HG02763 (cell line): Measurements from ENCODE around the gene PARP15.
"Not testable (repeated sequence)": the region's sequence is repeated elsewhere in the genome, so short reads cannot be mapped to it uniquely, and the experiment has no call there.

Experiments used
- ATAC-seq: cut with Tn5 transposase; IDR thresholded peaks from one replicate; pipeline ENCODE4 v1.9.1; 2021; ENCODE audit warnings: mild to moderate bottlenecking, moderate library complexity; ENCODE audit not compliant: unreplicated experiment

PARP15 gene

GRCh38 chr3:122577409-122578031 lies at the start of gene PARP15:
Gene PARP15, plus strand, starts transcription at chr3:122577650. Its CDS starts 18 bp downstream, at chr3:122577668.
- ATAC-seq, result no peak

GRCh38 chr3:122530164-122530563 lies 47.3 kb upstream of the PARP15 start:
- ATAC-seq, result no peak

- ATAC-seq, result no peak
Observed at GRCh38 chr3:122533480-122533879, 44.0 kb upstream of the PARP15 start.

GRCh38 chr3:122533931-122534334 lies 43.5 kb upstream of the PARP15 start:
- peak; percentile 93 for ATAC-seq

GRCh38 chr3:122535964-122536631 lies 41.4 kb upstream of the PARP15 start:
- no peak for ATAC-seq

GRCh38 chr3:122536632-122537001 lies 40.8 kb upstream of the PARP15 start:
- no peak for ATAC-seq

GRCh38 chr3:122538956-122539490 lies 38.4 kb upstream of the PARP15 start:
- ATAC-seq, result no peak

GRCh38 chr3:122546151-122546550 lies 31.3 kb upstream of the PARP15 start:
- no peak for ATAC-seq

- ATAC-seq, result no peak
Observed at GRCh38 chr3:122548076-122548475, 29.4 kb upstream of the PARP15 start.

- no peak for ATAC-seq
Observed at GRCh38 chr3:122548619-122549018, 28.8 kb upstream of the PARP15 start.

GRCh38 chr3:122553171-122553570 lies 24.3 kb upstream of the PARP15 start:
- no peak for ATAC-seq

- no peak for ATAC-seq
Observed at GRCh38 chr3:122555275-122556071, 22.0 kb upstream of the PARP15 start.

- ATAC-seq, result no peak
Observed at GRCh38 chr3:122557356-122557755, 20.1 kb upstream of the PARP15 start.

- no peak for ATAC-seq
Observed at GRCh38 chr3:122558605-122559004, 18.8 kb upstream of the PARP15 start.

GRCh38 chr3:122559906-122560305 lies 17.5 kb upstream of the PARP15 start:
- ATAC-seq, result no peak

- ATAC-seq, result no peak
Observed at GRCh38 chr3:122560680-122561079, 16.8 kb upstream of the PARP15 start.

- ATAC-seq, result no peak
Observed at GRCh38 chr3:122562923-122563716, 14.3 kb upstream of the PARP15 start.

GRCh38 chr3:122563717-122564025 lies 13.8 kb upstream of the PARP15 start:
- ATAC-seq, result no peak

GRCh38 chr3:122564155-122564912 lies 13.1 kb upstream of the PARP15 start, which contains the start of the genes DTX3L and PARP9:
Gene DTX3L, plus strand, starts transcription at chr3:122564338. Its CDS starts 89 bp downstream, at chr3:122564427.
Gene PARP9, minus strand, starts transcription at chr3:122564300. Its CDS starts 4,680 bp downstream, at chr3:122559620.
- peak; percentile 61 for ATAC-seq

- ATAC-seq, result not testable (repeated sequence)
Observed at GRCh38 chr3:122568131-122568530, 9.3 kb upstream of the PARP15 start.
